Keratinocyte (primary cell): ENCODE data around the gene LPXN.

Experiments
- CTCF ChIP-seq, 3 experiments: IDR thresholded peaks in 1 of 3; conservative IDR thresholded peaks in 1 of 3; optimal IDR thresholded peaks in 1 of 3; 2 replicates in 2 of 3; 3 replicates in 1 of 3; pipeline versions ENCODE3 to v1.5.1; 2011; ENCODE audit warnings: low read length in 3 of 3, mild to moderate bottlenecking in 3 of 3, moderate library complexity in 2 of 3, control low read depth in 1 of 3, inconsistent platforms in 1 of 3; ENCODE audit not compliant: insufficient read depth in 2 of 3; ENCODE audit errors: extremely low read depth in 1 of 3
- EZH2 ChIP-seq: IDR thresholded peaks from one replicate; pipeline ENCODE4 v1.6.1; 2012; ENCODE audit warnings: inconsistent platforms, mild to moderate bottlenecking, low read length, moderate library complexity

GRCh38 chr11:58594826-58595225 is 19.2 kb upstream of the LPXN start:
- TF ChIP-seq CTCF (optimal IDR thresholded peaks at IDR 0.05 in 1 of 3, IDR thresholded peaks at IDR 0.05 in 1 of 3, conservative IDR thresholded peaks at IDR 0.05 in 1 of 3; ENCODE audit: extremely low read depth in 1 of 3, insufficient read depth in 2 of 3, low read length in 3 of 3) (no peak), EZH2 (no peak)
